Upper lobe of left lung (tissue), 4 donors: ENCODE results near the gene RILPL1.

Source experiments
- CTCF ChIP-seq, 6 experiments: fragments of 450-650 bp in 4 of 6; fragments of 200-600 bp in 2 of 6; sonication (generic) in 2 of 6; IDR thresholded peaks; one replicate each; pipeline ENCODE4 v1.5.1; 2016 to 2019; ENCODE audit warnings: antibody characterized with exemption in 6 of 6
- POLR2A ChIP-seq, 4 donors: fragments of 450-650 bp; IDR thresholded peaks; one replicate each; pipeline ENCODE4 v1.5.1; 2016 to 2017; ENCODE audit warnings: antibody characterized with exemption in 4 of 4, mild to moderate bottlenecking in 2 of 4
- POLR2AphosphoS5 ChIP-seq, 2 donors: sonication (generic); formaldehyde crosslinking; IDR thresholded peaks; one replicate each; pipeline ENCODE4 v1.5.1; 2017; ENCODE audit warnings: antibody characterized with exemption in 2 of 2

- TF ChIP-seq CTCF (IDR thresholded peaks at IDR 0.05) = no peak
- TF ChIP-seq POLR2A (IDR thresholded peaks at IDR 0.05) = no peak
- no peak for TF ChIP-seq POLR2AphosphoS5 (IDR thresholded peaks at IDR 0.05)
These were observed 44.8 kb downstream of the RILPL1 start for GRCh38 chr12:123488539-123489230.
